Common myeloid progenitor, CD34-positive (primary cell): ENCODE data around the gene ACADSB.

Experiments used
- CTCF ChIA-PET: fragments of 350-600 bp; sonication (Branson Sonifier 250); formaldehyde crosslinking; loops from one replicate; lab custom pipeline; 2021; ENCODE audit warnings: antibody characterized with exemption; lab: Charles Lee
- POLR2A ChIA-PET: fragments of 350-600 bp; sonication (Branson Sonifier 250); formaldehyde crosslinking; loops from one replicate; lab custom pipeline; 2021; ENCODE audit warnings: antibody characterized with exemption; lab: Charles Lee
- DNase-seq, 3 donors: peaks; one replicate each; pipeline versions ENCODE4 v3.0.0 to v3.0.0-alpha.2; 2013
- H3K27ac ChIP-seq, 2 experiments: 1 replicate in 1 of 2; 2 replicates in 1 of 2; pipeline ENCODE4 v1.7.0; 2013; ENCODE audit warnings: inconsistent platforms in 2 of 2, low read length in 2 of 2, mild to moderate bottlenecking in 2 of 2, low read depth in 1 of 2, moderate library complexity in 1 of 2; ENCODE audit not compliant: severe bottlenecking in 2 of 2, insufficient read depth in 1 of 2, poor library complexity in 1 of 2
- H3K27me3 ChIP-seq, 5 experiments: replicated peaks in 2 of 5; 1 replicate in 3 of 5; 2 replicates in 2 of 5; pipeline versions ENCODE4 v1.6.1 to v1.7.0; 2013; ENCODE audit warnings: low read length in 4 of 5, mild to moderate bottlenecking in 2 of 5, moderate library complexity in 2 of 5, inconsistent platforms in 1 of 5; ENCODE audit not compliant: insufficient read depth in 5 of 5, control insufficient read depth in 4 of 5
- H3K36me3 ChIP-seq, 4 experiments: 1 replicate in 2 of 4; 2 replicates in 2 of 4; pipeline versions ENCODE4 v1.6.1 to v1.7.0; 2013; ENCODE audit warnings: low read length in 3 of 4, control low read depth in 1 of 4, mild to moderate bottlenecking in 1 of 4; ENCODE audit not compliant: control insufficient read depth in 4 of 4, insufficient read depth in 4 of 4
- H3K4me1 ChIP-seq, 4 experiments: 1 replicate in 3 of 4; 2 replicates in 1 of 4; pipeline versions ENCODE4 v1.6.1 to v1.7.1; 2013; ENCODE audit warnings: low read length in 3 of 4, mild to moderate bottlenecking in 3 of 4, control low read depth in 1 of 4, inconsistent platforms in 1 of 4, moderate library complexity in 1 of 4; ENCODE audit not compliant: control insufficient read depth in 4 of 4, insufficient read depth in 4 of 4; ENCODE audit errors: control extremely low read depth in 1 of 4
- H3K4me3 ChIP-seq, 7 experiments: 1 replicate in 4 of 7; 2 replicates in 3 of 7; pipeline versions ENCODE4 v1.5.1 to v1.7.0; 2013; ENCODE audit warnings: mild to moderate bottlenecking in 7 of 7, low read length in 6 of 7, moderate library complexity in 6 of 7, inconsistent platforms in 2 of 7, low read depth in 2 of 7, control low read depth in 1 of 7; ENCODE audit not compliant: insufficient read depth in 4 of 7, control insufficient read depth in 1 of 7; ENCODE audit errors: extremely low read depth in 1 of 7
- H3K9me3 ChIP-seq, 5 experiments: 1 replicate in 4 of 5; 2 replicates in 1 of 5; pipeline versions ENCODE4 v1.6.1 to v1.7.1; 2013; ENCODE audit warnings: low read length in 4 of 5, mild to moderate bottlenecking in 2 of 5, inconsistent platforms in 1 of 5, low read depth in 1 of 5, moderate library complexity in 1 of 5; ENCODE audit not compliant: control insufficient read depth in 4 of 5, insufficient read depth in 2 of 5; ENCODE audit errors: control extremely low read depth in 1 of 5
- WGBS: methylation state at CpG from one replicate; pipeline ENCODE4 v1.1.5; 2013; ENCODE audit not compliant: insufficient coverage; 5-methylcytosine and 5-hydroxymethylcytosine counted together

The ACADSB gene

DNA sequence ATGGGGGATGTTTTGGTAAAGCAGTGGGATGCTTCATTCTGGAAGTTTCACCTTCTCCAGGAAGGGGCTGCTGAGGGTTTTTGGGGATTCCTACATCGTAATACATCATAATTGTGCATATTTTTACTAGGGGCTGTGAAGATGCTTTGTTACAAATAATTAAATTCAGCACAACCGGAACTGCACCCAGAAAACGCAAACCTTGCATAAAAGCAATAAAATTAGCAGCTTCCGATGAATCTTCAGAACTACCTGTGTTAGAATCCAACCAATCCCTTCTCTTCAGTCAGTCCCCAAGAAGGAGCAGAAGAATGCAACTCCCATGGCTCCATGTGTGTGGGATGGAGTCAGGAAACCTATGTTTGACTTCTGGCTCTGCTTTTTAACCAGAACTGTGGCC, 78.5 kb downstream of the ACADSB start:
- Histone ChIP-seq H3K27me3 (peaks cover 0 to 3% (median 3%) of the 10 kb centered on the region in 5 experiments), H3K4me3 (no peak overlapping the region), H3K27ac (no peak overlapping the region), H3K4me1 (no peaks in the 10 kb centered on the region), H3K36me3 (no peaks in the 10 kb centered on the region), H3K9me3 (no peaks in the 10 kb centered on the region)
- no peak for DNase-seq
- WGBS, result 100% methylated on average over 1 of the region's 4 CpGs
- ChIA-PET CTCF (no interaction called here), POLR2A (interaction anchor here (0.6 kb wide), 1 partner anchor 136 kb away, joined by 5 read pairs; no protein-coding TSS in a partner anchor)

- DNase-seq, result no peak
- H3K9me3 ChIP-seq, result no peaks in the 10 kb centered on the region
- ChIA-PET POLR2A (interaction anchor here (0.6 kb wide), 1 partner anchor 136 kb away, joined by 5 read pairs; no protein-coding TSS in a partner anchor), CTCF (no interaction called here)
- peaks cover 0 to 4% (median 3%) of the 10 kb centered on the region in 5 experiments for H3K27me3 ChIP-seq
- WGBS, result 84% methylated on average over 2 of the region's 3 CpGs
- H3K4me1 ChIP-seq, result no peaks in the 10 kb centered on the region
- no peak overlapping the region for H3K27ac ChIP-seq
- H3K36me3 ChIP-seq, result no peaks in the 10 kb centered on the region
- no peak overlapping the region for H3K4me3 ChIP-seq
Observed at GRCh38 chr10:123087786-123088185, 79.0 kb downstream of the ACADSB start.

GRCh38 chr10:123092635-123093414, 84.0 kb downstream of the ACADSB start:
- POLR2A ChIA-PET, result no interaction called here
- no peak overlapping the region for H3K4me3 ChIP-seq
- CTCF ChIA-PET, result interaction anchor here (2.1 kb wide), 1 partner anchor 465 kb away, joined by 5 read pairs; no protein-coding TSS in a partner anchor
- H3K27ac ChIP-seq, result no peak overlapping the region
- peaks cover 0 to 27% (median 5%) of the 10 kb centered on the region in 5 experiments for H3K27me3 ChIP-seq
- no peaks in the 10 kb centered on the region for H3K36me3 ChIP-seq
- no peaks in the 10 kb centered on the region for H3K4me1 ChIP-seq
- no peaks in the 10 kb centered on the region for H3K9me3 ChIP-seq
- no peak for DNase-seq
- WGBS, result 100% methylated on average over 6 of the region's 14 CpGs

- POLR2A ChIA-PET, result no interaction called here
- no peak overlapping the region for H3K27ac ChIP-seq
- no peaks in the 10 kb centered on the region for H3K4me1 ChIP-seq
- WGBS, result 83% methylated on average over 3 of the region's 4 CpGs
- no peak for DNase-seq
- H3K27me3 ChIP-seq, result peaks cover 0 to 33% (median 6%) of the 10 kb centered on the region in 5 experiments
- no peak overlapping the region for H3K4me3 ChIP-seq
- H3K36me3 ChIP-seq, result no peaks in the 10 kb centered on the region
- no peaks in the 10 kb centered on the region for H3K9me3 ChIP-seq
- CTCF ChIA-PET, result no interaction called here
Observed at GRCh38 chr10:123093489-123093888, 84.7 kb downstream of the ACADSB start.

- H3K27ac ChIP-seq, result no peak overlapping the region
- H3K9me3 ChIP-seq, result no peaks in the 10 kb centered on the region
- ChIA-PET CTCF (no interaction called here), POLR2A (no interaction called here)
- H3K27me3 ChIP-seq, result peaks cover 0 to 35% (median 7%) of the 10 kb centered on the region in 5 experiments
- WGBS, result 79% methylated on average over 5 of the region's 5 CpGs
- no peaks in the 10 kb centered on the region for H3K36me3 ChIP-seq
- no peaks in the 10 kb centered on the region for H3K4me1 ChIP-seq
- DNase-seq, result no peak
- H3K4me3 ChIP-seq, result no peak overlapping the region
Observed at GRCh38 chr10:123096452-123096851, 87.6 kb downstream of the ACADSB start.

GRCh38 chr10:123097039-123097438, 88.2 kb downstream of the ACADSB start:
- Histone ChIP-seq H3K4me3 (no peak overlapping the region), H3K36me3 (no peaks in the 10 kb centered on the region), H3K27ac (no peak overlapping the region), H3K9me3 (no peaks in the 10 kb centered on the region), H3K27me3 (peaks cover 0 to 33% (median 7%) of the 10 kb centered on the region in 5 experiments), H3K4me1 (no peaks in the 10 kb centered on the region)
- DNase-seq, result no peak
- 89% methylated on average over 7 of the region's 7 CpGs for WGBS
- CTCF ChIA-PET, result no interaction called here
- POLR2A ChIA-PET, result no interaction called here

GRCh38 chr10:123100030-123100762, 91.4 kb downstream of the ACADSB start:
- WGBS, result 85% methylated on average over 5 of the region's 7 CpGs
- H3K27ac ChIP-seq, result no peak overlapping the region
- no peaks in the 10 kb centered on the region for H3K9me3 ChIP-seq
- no peak for DNase-seq
- no peaks in the 10 kb centered on the region for H3K36me3 ChIP-seq
- CTCF ChIA-PET, result no interaction called here
- no peak overlapping the region for H3K4me3 ChIP-seq
- peaks cover 0 to 32% (median 5%) of the 10 kb centered on the region in 5 experiments for H3K27me3 ChIP-seq
- no peaks in the 10 kb centered on the region for H3K4me1 ChIP-seq
- POLR2A ChIA-PET, result no interaction called here
